Measurements from ENCODE around the gene GNG4. TPM values are rescaled to one million over a fixed set of nuclear protein-coding genes. Genes with fewer than 3 reads are reported as not detected.

The GNG4 gene
- under 0.01 and 0.59 TPM in 2 replicates for total RNA-seq (ENCODE audit: low replicate concordance)

GRCh38 chr1:235649368-235650163 lies at the start of gene GNG4:
Gene GNG4 (minus strand): TSS chr1:235649784. CDS start chr1:235583838, 65,946 bp downstream.

DNA sequence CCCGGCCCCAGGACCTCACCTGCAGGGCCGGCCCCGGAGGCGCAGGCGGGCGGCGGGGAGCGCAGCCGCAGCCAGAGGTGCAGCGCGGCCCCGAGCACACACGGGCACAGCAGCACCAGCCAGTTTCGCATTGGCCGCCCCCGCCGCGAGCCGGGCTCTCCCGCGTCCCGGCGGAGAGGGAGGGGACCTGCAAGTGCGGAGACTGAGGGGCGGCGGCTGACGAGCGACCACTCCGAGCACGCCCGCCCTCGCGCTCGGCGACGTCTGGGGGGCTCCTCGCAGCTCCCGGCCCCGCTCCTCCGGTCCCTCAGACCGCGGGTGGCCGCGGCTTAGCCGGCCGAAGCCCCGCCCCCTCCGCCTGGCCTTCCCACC lies 145.5 kb downstream of the GNG4 start, which contains the start of gene B3GALNT2:
TSS of gene B3GALNT2 (minus strand) at position 331 of the 372 bp plus-strand sequence. CDS start at position 131, 200 bp downstream.

Other genes starting within 250 kb of the GNG4 start
- gene B3GALNT2, start 145.3 kb downstream of the GNG4 start, total RNA-seq (ENCODE audit: low replicate concordance), result 28.1 and 38.0 TPM in 2 replicates
- 10.4 and 31.7 TPM in 2 replicates for gene LYST, start 217.1 kb upstream of the GNG4 start, total RNA-seq (ENCODE audit: low replicate concordance)

Data from smooth muscle cell of the coronary artery (primary cell).